ENCODE results near the gene MTG2.

MTG2 gene

GRCh38 chr20:62192635-62193034 is 9.8 kb downstream of the MTG2 start:
- no peak overlapping the region for H3K4me3 ChIP-seq (ENCODE audit: low read length)
- no peak for TF ChIP-seq CTCF (IDR thresholded peaks at IDR 0.05; ENCODE audit: insufficient read depth, low read depth, low read length, missing control alignments)
- no peak for DNase-seq (ENCODE audit: low read depth)

- TF ChIP-seq CTCF (IDR thresholded peaks at IDR 0.05; ENCODE audit: insufficient read depth, low read depth, low read length, missing control alignments): no peak
Observed at GRCh38 chr20:62193079-62194025, 10.5 kb downstream of the MTG2 start.

GRCh38 chr20:62195075-62195405 is 12.2 kb downstream of the MTG2 start:
- DNase-seq (ENCODE audit: low read depth): no peak
- TF ChIP-seq CTCF (IDR thresholded peaks at IDR 0.05; ENCODE audit: insufficient read depth, low read depth, low read length, missing control alignments): no peak
- H3K4me3 ChIP-seq (ENCODE audit: low read length): no peak overlapping the region

More at GRCh38 chr20:62193079-62194025, 10.5 kb downstream of the MTG2 start:
- no peak overlapping the region for H3K4me3 ChIP-seq (ENCODE audit: low read length)
- no peak for DNase-seq (ENCODE audit: low read depth)

- no peak for TF ChIP-seq CTCF (IDR thresholded peaks at IDR 0.05; ENCODE audit: insufficient read depth, low read depth, low read length, missing control alignments)
- no peak for DNase-seq (ENCODE audit: low read depth)
- no peak overlapping the region for H3K4me3 ChIP-seq (ENCODE audit: low read length)
Observed at GRCh38 chr20:62195736-62196135, 12.9 kb downstream of the MTG2 start.

GRCh38 chr20:62196286-62196685 is 13.5 kb downstream of the MTG2 start:
- no peak overlapping the region for H3K4me3 ChIP-seq (ENCODE audit: low read length)
- TF ChIP-seq CTCF (IDR thresholded peaks at IDR 0.05; ENCODE audit: insufficient read depth, low read depth, low read length, missing control alignments): no peak
- DNase-seq (ENCODE audit: low read depth): no peak

GRCh38 chr20:62197311-62197710 is 14.5 kb downstream of the MTG2 start:
- TF ChIP-seq CTCF (IDR thresholded peaks at IDR 0.05; ENCODE audit: insufficient read depth, low read depth, low read length, missing control alignments): no peak
- no peak for DNase-seq (ENCODE audit: low read depth)
- H3K4me3 ChIP-seq (ENCODE audit: low read length): no peak overlapping the region

- H3K4me3 ChIP-seq (ENCODE audit: low read length): no peak overlapping the region
- DNase-seq (ENCODE audit: low read depth): no peak
- no peak for TF ChIP-seq CTCF (IDR thresholded peaks at IDR 0.05; ENCODE audit: insufficient read depth, low read depth, low read length, missing control alignments)
Observed at GRCh38 chr20:62197801-62198200, 15.0 kb downstream of the MTG2 start.

Measured in epithelial cell of esophagus (primary cell).